HEK293T (cell line): ENCODE data around the gene TCOF1.

Experiments used
- BHLHE40 ChIP-seq: fragments of 450-650 bp; IDR thresholded peaks from 2 replicates; pipeline ENCODE4 v1.6.1; 2016; ENCODE audit warnings: mild to moderate bottlenecking, moderate library complexity, borderline replicate concordance
- CTBP1 ChIP-seq: fragments of 450-650 bp; IDR thresholded peaks from 2 replicates; pipeline ENCODE4 v1.6.1; 2016; ENCODE audit warnings: borderline replicate concordance
- ELF4 ChIP-seq: fragments of 450-650 bp; IDR thresholded peaks from 2 replicates; pipeline ENCODE4 v1.6.1; 2017; ENCODE audit warnings: antibody characterized with exemption
- FOXK2 ChIP-seq: fragments of 450-650 bp; IDR thresholded peaks from 2 replicates; pipeline ENCODE4 v1.6.1; 2016; ENCODE audit warnings: mild to moderate bottlenecking
- FOXM1 ChIP-seq: fragments of 450-650 bp; IDR thresholded peaks from 2 replicates; pipeline ENCODE4 v1.6.1; 2017; ENCODE audit warnings: mild to moderate bottlenecking, borderline replicate concordance
- HDGF ChIP-seq: fragments of 450-650 bp; IDR thresholded peaks from 2 replicates; pipeline ENCODE4 v1.6.1; 2017; ENCODE audit warnings: antibody characterized with exemption, borderline replicate concordance
- L3MBTL2 ChIP-seq: fragments of 450-650 bp; conservative IDR thresholded peaks from 2 replicates; pipeline ENCODE4 v1.6.1; 2016; ENCODE audit warnings: mild to moderate bottlenecking
- LEF1 ChIP-seq: fragments of 450-650 bp; IDR thresholded peaks from 2 replicates; pipeline ENCODE4 v1.6.1; 2017; ENCODE audit warnings: mild to moderate bottlenecking, borderline replicate concordance
- PKNOX1 ChIP-seq: fragments of 450-650 bp; IDR thresholded peaks from 2 replicates; pipeline ENCODE4 v1.6.1; 2016
- SP1 ChIP-seq: fragments of 450-650 bp; IDR thresholded peaks from 2 replicates; pipeline ENCODE4 v1.6.1; 2017
- SUZ12 ChIP-seq: fragments of 450-650 bp; IDR thresholded peaks from 2 replicates; pipeline ENCODE4 v1.6.1; 2016; ENCODE audit warnings: mild to moderate bottlenecking
- TARDBP ChIP-seq: fragments of 450-650 bp; IDR thresholded peaks from 2 replicates; pipeline ENCODE4 v1.6.1; 2016

- no peak for TF ChIP-seq TARDBP
- no peak for TF ChIP-seq SP1
- TF ChIP-seq HDGF: no peak
- TF ChIP-seq SUZ12: no peak
- TF ChIP-seq LEF1: no peak
- no peak for TF ChIP-seq FOXK2
- no peak for TF ChIP-seq BHLHE40
- no peak for TF ChIP-seq ELF4
- no peak for TF ChIP-seq FOXM1
- TF ChIP-seq PKNOX1: no peak
- no peak for TF ChIP-seq L3MBTL2
- TF ChIP-seq CTBP1: no peak
Measured at GRCh38 chr5:150428106-150428876, 70.8 kb downstream of the TCOF1 start.
